AG20443 (cell line): ENCODE data around the gene TCIRG1.

Source experiments
- DNase-seq: peaks from one replicate; pipeline ENCODE4 v3.0.0; 2012; ENCODE audit warnings: low spot score, mixed read lengths

TCIRG1 gene

GRCh38 chr11:68051191-68052136 is 12.6 kb downstream of the TCIRG1 start:
- DNase-seq, result peak; percentile 25

GRCh38 chr11:68052137-68052873 is 13.5 kb downstream of the TCIRG1 start:
- DNase-seq, result no peak

GRCh38 chr11:68053117-68053516 is 14.3 kb downstream of the TCIRG1 start:
- DNase-seq, result peak; percentile 14

GRCh38 chr11:68053981-68054812 is 15.4 kb downstream of the TCIRG1 start:
- no peak for DNase-seq

GRCh38 chr11:68056317-68057285 is 17.8 kb downstream of the TCIRG1 start:
- DNase-seq, result no peak

GRCh38 chr11:68057807-68058206 is 19.0 kb downstream of the TCIRG1 start:
- no peak for DNase-seq

GRCh38 chr11:68061508-68061907 is 22.7 kb downstream of the TCIRG1 start:
- DNase-seq, result no peak

GRCh38 chr11:68064926-68065325 is 26.1 kb downstream of the TCIRG1 start:
- no peak for DNase-seq

GRCh38 chr11:68065841-68066240 is 27.0 kb downstream of the TCIRG1 start:
- DNase-seq, result no peak

- DNase-seq, result no peak
Measured at GRCh38 chr11:68066742-68067141, 27.9 kb downstream of the TCIRG1 start.

- no peak for DNase-seq
Measured at GRCh38 chr11:68067991-68068390, 29.2 kb downstream of the TCIRG1 start.

- no peak for DNase-seq
Measured at GRCh38 chr11:68071281-68072048, 32.6 kb downstream of the TCIRG1 start.

- DNase-seq, result no peak
Measured at GRCh38 chr11:68074584-68075352, 35.9 kb downstream of the TCIRG1 start.

- no peak for DNase-seq
Measured at GRCh38 chr11:68076371-68077042, 37.7 kb downstream of the TCIRG1 start.

- no peak for DNase-seq
Measured at GRCh38 chr11:68077617-68078582, 39.1 kb downstream of the TCIRG1 start.

GRCh38 chr11:68080860-68081259 is 42.0 kb downstream of the TCIRG1 start:
- DNase-seq, result no peak

GRCh38 chr11:68081691-68082090 is 42.9 kb downstream of the TCIRG1 start:
- DNase-seq, result no peak

GRCh38 chr11:68082481-68082880 is 43.7 kb downstream of the TCIRG1 start:
- DNase-seq, result no peak
